B cell (primary cell): ENCODE data around the gene ORC1.

Source experiments
- CTCF ChIP-seq: fragments of 200-600 bp; IDR thresholded peaks from one replicate; pipeline ENCODE4 v1.8.0; 2022; ENCODE audit warnings: antibody characterized with exemption, mild to moderate bottlenecking
- EZH2 ChIP-seq: IDR thresholded peaks from 2 replicates; pipeline ENCODE4 v1.6.1; 2012; ENCODE audit warnings: borderline replicate concordance, low read depth, mild to moderate bottlenecking, moderate library complexity, low read length; ENCODE audit not compliant: insufficient read depth, poor library complexity, severe bottlenecking

GRCh38 chr1:52355436-52355835 lies 48.8 kb downstream of the ORC1 start:
- TF ChIP-seq CTCF (no peak), EZH2 (no peak)
